NCI-H1930 (cell line): ENCODE results near the gene MOCS3.
A peak's percentile ranks its signal among the peaks of the same experiment; 100 is the strongest.
"Not testable (repeated sequence)": the region's sequence is repeated elsewhere in the genome, so short reads cannot be mapped to it uniquely, and the experiment has no call there.

Source experiments
- DNase-seq, 2 experiments: peaks; one replicate each; lab custom pipeline; 2025; lab: John Stamatoyannopoulos, UW

The MOCS3 gene

DNA sequence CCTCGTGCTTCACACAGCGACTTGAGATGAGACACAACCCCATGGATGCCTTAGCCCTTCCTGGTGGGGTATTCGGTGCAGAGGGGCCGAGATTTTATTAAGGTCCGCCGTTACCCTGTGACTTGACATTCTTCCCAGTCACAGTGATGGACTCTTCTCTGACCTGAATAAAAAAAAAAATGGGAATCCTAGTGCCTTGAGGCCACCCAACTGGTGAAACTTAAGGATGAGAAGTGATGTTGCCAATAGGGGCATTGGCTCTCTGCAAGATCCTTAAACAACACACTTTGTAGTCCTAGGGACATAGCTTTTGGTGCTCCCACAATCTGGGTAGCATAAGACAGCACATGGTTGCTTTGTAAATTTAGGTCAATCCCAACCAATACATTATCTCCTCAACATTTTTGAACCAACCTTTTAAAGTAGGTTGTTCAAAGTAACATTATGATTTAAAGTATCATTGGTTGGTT is 26.6 kb upstream of the MOCS3 start:
- DNase-seq, result no peak

- no peak for DNase-seq
Observed at GRCh38 chr20:50932691-50933280, 25.8 kb upstream of the MOCS3 start.

DNA sequence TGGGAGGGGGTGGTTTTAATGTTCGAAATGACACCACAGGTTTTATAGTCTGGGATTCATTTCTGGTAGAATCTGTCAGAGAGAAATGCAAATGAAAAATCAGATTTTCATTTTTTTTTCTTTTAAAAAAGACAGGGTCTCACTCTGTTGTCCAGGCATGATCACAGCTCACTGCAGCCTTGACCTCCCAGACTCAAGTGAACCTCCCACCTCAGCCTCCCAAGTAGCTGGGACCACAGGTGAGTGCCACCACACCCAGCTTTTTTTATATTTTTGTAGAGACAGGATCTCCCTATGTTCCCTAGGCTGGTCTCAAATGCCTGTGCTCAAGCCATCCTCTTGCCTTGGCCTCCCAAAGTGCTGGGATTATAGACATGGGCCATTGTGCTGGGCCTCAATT is 25.0 kb upstream of the MOCS3 start:
- no peak for DNase-seq

DNA sequence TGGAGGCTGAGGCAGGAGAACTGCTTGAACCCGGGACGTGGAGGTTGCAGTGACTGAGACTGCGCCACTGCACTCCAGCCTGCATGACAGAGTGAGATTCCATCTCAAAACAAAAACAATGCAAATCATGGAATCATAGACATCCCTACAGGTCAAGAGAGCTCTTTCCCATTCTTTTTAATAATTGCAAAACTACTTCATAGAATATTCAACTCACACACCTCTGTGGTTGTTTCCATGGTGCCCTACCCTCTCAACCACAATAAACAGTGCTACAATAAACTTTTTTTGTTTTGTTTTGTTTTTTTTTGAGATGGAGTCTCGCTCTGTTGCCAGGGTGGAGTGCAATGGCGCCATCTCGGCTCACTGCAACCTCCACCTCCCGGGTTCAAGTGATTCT is 15.5 kb upstream of the MOCS3 start:
- DNase-seq, result no peak

GRCh38 chr20:50948132-50948785 is 10.4 kb upstream of the MOCS3 start:
- no peak for DNase-seq

GRCh38 chr20:50953196-50953595 is 5.4 kb upstream of the MOCS3 start:
- DNase-seq, result no peak

DNA sequence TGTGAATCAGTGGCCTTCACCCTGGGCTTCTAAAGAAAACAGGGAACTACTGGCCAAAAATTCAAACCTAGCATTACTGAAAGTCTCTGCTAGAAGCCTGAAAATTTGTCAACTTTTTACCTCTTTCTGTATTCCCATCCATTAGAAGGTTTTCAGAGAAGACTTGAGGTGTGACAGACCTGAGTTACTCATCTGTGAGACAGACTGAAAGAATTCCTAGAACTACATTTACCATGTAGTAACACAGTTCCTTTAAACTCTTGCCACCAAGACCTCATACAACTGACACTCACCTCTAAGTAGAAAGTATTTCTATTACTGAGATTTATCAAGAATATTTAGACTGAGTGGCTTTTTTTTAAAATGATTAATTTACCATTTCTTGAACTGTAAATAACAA is 4.8 kb upstream of the MOCS3 start:
- DNase-seq, result no peak

DNA sequence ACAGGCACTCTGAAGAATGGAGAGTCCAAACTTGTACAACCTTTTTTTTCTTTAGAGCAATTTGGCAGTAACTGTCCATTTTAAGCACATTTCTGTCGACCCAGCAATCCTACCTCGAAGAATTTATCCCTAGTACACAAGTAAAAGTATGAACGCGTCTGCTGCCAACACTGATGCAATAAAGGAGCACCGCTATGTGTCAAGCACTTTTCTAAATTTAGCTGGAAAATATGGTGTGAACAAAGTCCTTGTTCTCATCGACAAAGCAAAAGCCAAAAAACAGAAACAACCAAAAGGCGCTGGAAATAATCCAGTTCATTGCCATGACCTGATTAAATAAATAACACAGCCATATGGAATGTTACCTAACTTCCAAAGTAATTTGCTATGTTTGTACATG is 1.3 kb upstream of the MOCS3 start:
- no peak for DNase-seq

DNA sequence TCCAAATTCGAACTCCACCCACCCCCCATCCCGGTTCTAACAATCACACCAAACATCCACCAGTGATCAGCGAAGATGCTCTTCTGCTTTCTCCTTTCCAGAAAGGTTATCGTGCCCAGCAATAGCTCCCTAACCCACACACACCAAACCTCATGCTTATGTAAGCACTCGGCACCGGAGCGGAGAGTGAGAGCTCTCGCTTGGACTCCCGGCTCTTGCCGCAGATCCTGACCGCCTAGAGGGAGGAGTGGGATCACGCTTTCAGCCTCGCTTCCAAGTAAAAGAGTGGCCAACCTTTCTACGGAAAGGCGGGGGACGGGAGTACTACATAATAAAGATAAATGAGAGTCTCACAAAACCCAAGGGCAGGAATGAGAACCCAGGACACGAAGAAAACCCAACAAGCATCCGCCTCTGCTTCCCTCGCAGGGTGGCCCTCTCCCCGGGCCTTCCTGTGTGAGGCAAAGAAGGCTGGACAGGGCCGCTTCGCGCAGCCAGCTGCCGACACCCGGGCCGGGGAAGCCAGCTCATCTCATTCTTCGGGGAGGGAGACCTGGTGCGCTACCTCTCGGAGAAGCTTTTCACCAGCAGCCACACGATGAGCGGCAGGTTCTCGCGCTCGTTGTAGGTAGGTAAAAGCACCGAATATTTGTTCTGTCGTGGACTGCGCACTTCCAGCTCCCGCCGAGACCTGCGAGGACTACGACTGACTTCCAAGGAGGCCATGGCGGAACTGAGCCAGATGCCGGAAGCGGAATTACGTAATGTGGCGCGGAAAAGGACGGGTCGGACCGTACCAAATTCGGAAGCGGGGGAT is 612 bp upstream of the MOCS3 start, which contains the start of gene DPM1:
Gene DPM1, minus strand, starts transcription at position 735 of the 817 bp plus-strand sequence. Its CDS starts 9 bp downstream, at position 726.
- DNase-seq, result peak; percentile 78 to 94

DNA sequence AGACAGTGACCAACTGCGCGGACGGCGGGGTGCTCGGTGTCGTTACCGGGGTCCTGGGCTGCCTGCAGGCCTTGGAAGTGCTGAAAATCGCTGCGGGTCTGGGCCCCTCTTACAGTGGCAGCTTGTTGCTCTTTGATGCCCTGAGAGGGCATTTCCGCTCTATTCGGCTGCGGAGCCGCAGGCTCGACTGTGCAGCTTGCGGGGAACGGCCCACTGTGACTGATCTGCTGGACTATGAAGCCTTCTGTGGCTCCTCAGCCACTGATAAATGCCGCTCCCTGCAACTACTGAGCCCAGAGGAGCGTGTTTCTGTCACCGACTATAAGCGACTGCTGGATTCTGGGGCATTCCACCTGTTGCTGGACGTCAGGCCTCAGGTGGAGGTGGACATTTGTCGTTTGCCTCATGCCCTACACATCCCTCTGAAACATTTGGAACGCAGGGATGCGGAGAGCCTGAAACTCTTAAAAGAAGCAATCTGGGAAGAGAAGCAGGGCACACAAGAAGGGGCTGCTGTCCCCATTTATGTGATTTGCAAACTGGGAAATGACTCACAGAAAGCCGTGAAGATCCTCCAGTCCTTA is 1.0 kb downstream of the MOCS3 start:
- no peak for DNase-seq

DNA sequence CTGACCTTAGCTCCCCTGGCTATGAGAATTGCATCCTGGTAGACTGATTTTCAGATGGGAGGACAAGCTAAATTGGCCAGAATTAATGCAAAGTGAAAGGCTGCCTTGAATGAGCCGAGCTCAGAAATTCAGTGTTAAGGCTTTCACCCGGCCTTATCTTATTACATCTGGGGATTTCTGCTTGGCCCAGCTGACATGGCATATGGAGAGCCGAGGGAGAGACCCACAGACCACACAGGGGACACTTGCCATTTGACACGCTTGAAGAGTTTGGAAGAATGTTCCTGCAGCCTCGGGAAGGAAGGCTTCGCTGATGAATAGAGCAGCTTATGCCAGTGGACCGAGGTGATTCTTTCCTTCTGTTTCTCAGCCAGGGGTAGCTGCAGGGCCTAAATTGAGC is 9.0 kb downstream of the MOCS3 start:
- no peak for DNase-seq

DNA sequence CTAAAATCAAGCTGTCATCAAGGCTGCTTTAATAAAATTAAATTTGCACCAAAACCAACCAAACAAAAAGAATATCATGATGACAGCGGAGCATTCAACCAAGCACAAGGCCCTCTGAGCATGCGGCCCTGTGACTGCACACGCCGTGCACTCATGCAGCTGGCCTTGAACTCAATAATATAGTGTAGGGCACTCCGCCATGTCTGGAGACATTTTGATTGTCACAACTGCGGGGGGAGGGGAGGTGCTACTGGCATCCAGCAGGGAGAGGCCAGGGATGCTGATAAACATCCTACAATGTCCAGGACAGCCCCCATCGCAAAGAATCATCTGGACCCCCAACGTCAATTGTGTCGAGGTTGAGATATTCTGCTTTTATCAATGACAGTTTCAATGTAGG is 9.7 kb downstream of the MOCS3 start:
- DNase-seq, result no peak

DNA sequence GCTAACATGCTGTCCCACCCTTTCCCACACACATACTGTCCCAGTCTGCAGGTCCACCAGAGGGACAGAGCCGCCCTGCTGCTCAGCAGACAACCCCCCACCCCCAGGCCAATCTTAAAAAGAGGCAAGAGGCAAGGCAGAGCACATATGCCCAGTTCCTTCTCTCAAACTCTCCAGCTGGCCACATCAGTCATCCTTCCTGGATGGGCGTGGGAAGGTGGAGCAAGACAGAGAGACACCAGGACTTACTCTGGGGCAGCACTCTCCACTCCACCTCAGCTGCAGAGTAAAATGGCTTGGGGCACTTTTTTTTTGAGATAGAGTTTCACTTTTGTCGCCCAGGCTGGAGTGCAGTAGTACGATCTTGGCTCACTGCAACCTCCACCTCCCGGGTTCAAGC is 10.8 kb downstream of the MOCS3 start:
- no peak for DNase-seq

DNA sequence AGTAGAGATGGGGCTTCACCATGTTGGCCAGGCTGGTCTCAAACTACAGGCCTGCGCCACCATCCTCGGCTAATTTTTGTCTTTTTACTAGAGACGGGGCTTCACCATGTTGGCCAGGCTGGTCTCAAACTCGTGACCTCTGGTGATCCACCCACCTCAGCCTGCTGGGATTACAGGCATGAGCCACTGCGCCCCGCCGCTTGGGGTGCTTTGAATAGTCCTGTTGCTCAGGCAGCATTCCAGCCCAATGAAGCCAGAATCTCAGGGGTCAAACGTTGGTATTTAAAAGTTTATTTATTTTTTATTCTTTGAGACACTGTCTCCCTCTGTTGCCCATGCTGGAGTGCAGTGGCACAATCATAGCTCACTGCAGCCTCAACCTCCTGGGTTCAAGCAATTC is 11.3 kb downstream of the MOCS3 start:
- DNase-seq, result no peak

DNA sequence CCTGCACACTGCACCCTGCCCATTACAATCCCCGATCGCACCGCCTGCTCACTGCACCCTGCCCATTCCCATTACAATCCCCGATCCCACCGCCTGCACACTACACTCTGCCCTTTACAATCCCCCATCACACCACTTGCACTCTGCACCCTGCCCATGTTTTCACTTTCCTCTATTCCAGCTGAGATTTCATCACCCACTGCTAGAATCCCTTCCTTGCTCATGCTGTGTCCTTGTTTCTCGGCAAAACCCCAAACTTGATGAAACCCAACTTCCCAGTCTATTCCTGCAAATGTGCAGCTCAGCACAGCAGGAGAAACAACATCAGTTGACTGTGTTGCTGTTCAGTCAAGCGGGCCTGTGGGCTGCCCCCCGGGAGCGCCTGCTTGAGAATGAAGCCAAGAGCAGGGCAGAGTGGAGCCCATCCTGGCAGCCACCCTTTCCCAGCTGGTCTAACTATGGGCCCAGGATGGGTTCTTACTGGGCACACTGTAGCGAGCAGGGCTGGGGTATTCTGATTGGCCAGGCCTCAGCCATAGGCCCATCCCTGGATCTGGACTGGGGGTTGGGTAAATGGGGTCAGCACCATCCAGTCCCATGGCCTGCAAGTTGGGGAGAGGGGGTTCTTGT is 17.2 kb downstream of the MOCS3 start:
- DNase-seq, result no peak

DNA sequence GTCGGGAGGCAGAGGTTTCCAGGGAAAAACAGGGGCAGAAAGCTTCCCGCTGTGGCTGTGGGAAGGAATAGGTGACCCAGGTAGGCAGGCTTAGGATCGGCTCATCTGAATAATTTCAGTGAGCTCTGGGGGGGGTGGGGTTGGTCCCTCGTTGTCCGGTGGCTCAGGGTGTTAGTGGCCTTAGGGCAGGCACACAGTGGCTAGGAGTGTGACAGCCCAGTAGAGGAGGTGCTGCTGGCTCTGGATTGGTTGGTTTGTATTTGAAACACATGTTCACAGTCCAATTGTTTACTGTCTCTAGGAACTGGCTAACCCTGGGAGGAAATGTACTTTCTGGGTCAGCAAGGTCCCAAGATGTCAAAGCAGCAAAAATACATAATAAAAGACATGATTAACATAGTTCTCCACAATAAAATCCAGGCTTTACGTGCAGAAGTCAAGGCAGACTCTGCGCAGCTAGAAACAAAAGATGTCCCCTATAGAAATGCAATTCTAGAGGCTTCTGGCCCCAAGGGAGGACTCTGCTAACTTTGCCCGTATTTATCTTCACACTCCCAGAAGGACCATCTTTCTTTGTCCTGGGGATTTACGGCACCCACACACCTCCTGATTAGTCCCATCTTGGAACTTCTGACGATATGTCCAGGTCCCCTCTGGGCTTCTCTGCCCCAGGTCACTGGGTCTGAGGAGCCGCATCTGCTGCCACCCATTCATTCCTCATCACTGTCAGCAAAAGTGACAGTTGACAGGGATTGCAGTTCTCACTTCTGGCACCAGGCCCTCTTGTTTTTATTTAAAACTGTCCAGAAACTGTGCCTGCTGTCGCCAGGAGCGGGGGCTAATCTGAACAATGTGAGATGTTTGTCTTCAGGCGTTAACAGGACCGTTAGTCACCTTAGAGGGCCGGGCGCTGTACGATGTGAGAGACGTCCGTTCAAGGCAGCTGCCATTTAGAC is 18.7 kb downstream of the MOCS3 start:
- no peak for DNase-seq

GRCh38 chr20:50978533-50978932 is 19.9 kb downstream of the MOCS3 start:
- not testable (repeated sequence) for DNase-seq

GRCh38 chr20:50980071-50980681 is 21.6 kb downstream of the MOCS3 start:
- DNase-seq, result no peak

DNA sequence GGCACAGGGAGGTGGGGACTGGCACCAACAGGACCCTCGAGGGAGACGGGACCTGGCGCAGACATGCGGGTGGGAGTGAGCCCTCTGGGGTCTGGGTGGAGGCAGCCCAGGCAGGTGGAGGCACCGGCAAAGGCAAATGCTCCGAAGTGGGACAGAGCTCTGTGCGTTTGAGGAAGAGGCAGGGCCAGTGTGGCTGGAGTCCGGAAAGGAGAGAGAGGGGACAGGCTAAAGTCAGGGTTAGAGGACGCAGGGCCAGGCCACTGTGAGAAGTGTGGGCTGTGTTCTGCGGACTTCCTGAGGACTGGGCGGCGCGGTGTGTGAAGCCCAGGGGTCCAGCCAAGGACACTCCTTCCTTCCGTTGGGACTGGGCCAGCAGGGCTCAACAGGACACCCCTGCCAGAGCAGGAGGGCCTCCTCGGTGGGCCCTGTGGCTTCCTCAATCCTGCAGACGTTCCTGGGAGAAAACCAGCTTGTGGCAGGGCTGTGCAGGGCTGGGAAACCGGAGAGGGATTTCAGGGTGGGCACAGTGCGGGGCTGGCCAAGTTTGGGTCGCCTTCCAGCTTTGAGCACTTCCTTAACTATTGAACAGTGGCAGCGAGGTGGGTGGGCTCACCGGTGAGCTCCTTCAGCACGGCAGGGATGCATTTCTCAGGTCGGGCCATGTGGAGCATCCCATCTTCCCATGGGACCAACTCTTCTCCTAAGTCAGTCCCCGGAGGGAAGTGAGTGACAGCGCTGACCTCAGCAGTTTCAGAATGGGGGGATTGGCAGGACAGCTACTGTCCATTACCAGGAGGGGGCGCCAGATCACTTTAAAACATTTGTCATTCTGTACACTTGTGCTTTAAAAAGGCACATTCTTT is 22.5 kb downstream of the MOCS3 start:
- DNase-seq, result peak; percentile 30 to 70

- no peak for DNase-seq
Observed at GRCh38 chr20:50981714-50982048, 23.1 kb downstream of the MOCS3 start.
